ENCODE measurements around the gene B2M.
A peak's percentile ranks its signal among the peaks of the same experiment; 100 is the strongest.
"Not testable (repeated sequence)": the region's sequence is repeated elsewhere in the genome, so short reads cannot be mapped to it uniquely, and the experiment has no call there.

B2M gene

DNA sequence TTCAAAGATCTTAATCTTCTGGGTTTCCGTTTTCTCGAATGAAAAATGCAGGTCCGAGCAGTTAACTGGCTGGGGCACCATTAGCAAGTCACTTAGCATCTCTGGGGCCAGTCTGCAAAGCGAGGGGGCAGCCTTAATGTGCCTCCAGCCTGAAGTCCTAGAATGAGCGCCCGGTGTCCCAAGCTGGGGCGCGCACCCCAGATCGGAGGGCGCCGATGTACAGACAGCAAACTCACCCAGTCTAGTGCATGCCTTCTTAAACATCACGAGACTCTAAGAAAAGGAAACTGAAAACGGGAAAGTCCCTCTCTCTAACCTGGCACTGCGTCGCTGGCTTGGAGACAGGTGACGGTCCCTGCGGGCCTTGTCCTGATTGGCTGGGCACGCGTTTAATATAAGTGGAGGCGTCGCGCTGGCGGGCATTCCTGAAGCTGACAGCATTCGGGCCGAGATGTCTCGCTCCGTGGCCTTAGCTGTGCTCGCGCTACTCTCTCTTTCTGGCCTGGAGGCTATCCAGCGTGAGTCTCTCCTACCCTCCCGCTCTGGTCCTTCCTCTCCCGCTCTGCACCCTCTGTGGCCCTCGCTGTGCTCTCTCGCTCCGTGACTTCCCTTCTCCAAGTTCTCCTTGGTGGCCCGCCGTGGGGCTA lies at the start of gene B2M, which contains the start of gene PATL2:
Gene B2M, plus strand, starts transcription at position 422 of the 647 bp plus-strand sequence. Its CDS starts 30 bp downstream, at position 452.
Gene PATL2, minus strand, starts transcription at position 228 of the 647 bp plus-strand sequence. CDS start 34,833 bp downstream, outside the sequence.
- peak; percentile 91 for DNase-seq (ENCODE audit: low spot score)

DNA sequence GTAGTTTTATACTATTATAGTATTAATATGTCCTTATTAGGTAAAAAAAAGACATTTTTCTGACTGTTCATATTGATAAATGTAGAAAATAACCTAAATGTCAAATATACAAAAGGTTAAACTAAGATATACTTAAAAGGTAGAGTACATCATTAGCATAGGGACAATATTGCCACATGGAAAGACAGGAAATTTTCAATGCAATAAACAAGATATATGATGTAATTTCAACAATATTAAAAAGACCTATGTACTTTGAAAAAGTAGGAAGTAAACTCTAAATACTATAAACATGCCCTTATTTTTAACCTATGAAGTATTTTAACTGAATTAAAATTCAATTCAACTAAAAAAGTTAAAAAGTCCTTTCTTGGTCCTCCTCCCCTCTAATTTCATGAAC lies 49.7 kb upstream of the B2M start:
- DNase-seq (ENCODE audit: low spot score): no peak

DNA sequence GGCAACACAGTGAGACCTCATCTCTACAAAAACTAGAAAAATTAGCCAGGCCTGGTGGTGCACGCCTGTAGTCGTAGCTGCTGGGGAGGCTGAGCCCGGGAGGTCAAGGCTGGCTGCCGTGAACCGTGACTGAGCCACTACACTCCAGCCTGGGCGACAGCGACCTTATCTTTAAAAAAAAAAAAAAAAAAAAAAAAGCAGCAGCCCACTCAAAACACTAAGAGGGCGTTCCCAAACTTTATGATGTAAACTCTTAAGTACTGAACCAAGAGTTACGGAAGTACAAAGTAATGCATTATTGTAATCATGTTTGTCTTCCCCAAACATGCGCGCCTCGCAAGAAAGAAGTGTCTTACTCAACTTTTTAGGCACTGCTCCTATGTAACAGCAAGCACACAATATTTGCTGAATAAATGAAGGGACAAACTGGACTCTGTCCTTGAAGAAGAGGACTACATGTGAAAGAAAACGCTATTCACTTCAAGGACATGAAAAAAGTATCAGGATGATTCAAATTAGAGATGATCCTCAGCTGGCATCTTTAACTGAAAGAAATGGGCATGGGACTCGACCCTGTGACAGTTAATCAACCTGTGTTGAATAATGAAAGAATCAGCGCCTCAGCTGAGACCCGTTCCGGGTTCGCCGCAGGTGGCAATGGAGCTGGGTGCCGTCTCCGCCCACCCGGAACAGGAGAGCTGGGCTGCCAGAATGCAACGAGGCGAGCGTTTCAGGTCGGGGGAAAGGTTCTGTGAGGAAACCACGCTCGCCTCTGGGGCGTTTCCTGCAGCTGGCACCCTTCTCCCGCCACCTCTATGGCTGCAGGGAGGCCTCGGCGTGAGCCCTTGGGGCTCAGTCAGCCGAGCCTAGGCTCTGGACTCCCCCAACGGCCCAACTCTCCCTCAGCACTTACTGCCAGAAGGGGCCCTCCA lies 48.6 kb upstream of the B2M start:
- DNase-seq (ENCODE audit: low spot score): peak; percentile 78

DNA sequence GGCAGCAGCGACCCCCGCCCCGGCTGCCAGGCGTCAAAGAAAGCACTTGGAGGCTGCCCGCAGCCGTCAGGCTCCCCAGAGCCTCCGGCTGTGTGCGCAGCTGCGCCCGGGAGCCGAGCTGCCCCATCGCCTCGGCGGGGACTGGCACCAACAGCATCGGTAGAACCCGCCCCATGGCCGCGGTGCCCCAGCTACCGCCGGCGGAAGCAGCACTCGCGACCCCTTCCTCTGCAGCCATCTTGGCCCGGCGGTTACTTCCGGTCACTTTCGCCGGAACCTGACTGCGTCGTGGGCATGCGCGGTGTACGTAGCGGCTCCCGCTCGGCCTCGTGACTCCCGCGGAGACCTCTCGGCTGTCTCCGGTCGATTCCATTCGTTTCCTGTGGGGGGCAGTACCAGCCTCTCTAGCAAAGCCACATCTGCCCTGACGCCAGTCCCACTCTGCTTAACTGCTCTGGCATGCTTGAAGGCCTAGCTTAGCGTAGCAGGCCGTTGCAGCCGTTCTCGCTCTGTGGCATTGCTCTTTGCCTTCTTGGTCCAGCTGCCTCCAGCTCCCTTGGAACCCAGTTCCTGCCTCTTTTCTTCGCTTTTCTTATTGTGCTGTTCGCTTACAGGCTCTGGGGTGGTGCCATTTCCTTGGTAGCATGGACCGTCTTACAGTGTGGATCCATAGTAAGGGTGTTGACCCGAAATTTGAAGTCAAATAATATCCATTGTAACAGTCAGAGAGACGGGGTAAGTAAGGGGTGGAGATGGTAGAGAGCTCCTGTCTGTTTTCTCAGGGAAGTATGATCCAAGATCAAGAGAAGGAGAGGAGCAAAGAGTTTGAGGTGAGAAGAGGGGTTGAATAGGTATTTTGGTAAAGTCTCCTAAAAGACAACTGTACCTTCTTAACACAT lies 47.7 kb upstream of the B2M start, which contains the start of gene SPG11:
Gene SPG11, minus strand, starts transcription at position 253 of the 899 bp plus-strand sequence. Its CDS starts 15 bp downstream, at position 238.
- DNase-seq (ENCODE audit: low spot score): peak; percentile 95

DNA sequence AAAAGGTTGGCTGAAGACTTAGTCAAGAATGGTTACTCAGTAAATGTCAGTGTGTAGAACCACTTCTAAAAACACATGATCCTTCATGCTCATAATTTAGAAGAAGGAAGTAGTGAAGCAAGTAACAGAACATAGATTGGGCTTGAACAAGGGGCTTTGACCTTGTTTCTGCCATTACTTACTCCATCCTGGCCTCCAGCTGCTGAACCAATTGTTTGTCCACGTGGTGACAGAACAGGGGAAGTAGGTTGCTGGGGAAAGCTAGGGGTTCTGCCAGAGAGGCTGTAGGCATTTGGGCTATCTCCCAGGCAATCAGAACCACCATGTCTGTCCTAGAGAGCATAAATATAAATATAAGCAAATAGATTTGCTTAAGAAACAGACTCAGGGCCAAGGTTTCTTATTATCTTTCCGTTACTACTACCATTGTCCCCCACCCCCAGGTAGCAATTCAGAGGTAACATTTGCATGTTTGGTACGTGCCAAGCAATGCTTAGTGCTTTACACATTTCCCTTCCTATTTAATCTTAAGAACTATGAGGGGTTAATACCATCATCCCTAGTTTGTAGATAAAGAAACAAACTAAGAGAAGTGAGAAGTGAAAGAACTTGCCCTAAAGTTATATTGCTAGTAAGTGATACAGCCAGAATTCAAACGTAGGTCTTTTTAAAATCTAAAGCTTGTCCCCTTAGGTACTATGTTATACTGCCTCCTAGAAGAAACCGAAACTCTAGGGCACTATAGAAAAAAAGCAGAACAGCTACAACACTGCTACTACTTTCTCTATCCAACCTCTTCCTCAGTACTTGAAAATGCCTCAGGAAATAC lies 44.9 kb upstream of the B2M start:
- DNase-seq (ENCODE audit: low spot score): no peak

DNA sequence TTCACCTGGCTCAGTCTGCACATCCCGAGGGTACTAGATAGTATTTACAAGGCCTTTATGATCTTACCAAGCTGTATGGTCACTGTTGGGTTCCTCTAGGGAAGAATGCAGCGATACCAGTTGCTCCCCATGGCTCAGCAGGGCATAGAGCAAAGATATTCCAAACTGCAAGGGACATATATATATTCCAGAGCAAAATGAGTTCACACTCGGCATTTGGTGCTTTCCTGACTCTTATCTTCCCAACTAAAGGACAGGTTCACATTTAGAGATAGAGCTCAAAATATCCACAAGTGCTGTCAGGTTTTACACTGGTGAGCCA lies 44.3 kb upstream of the B2M start:
- DNase-seq (ENCODE audit: low spot score): no peak

DNA sequence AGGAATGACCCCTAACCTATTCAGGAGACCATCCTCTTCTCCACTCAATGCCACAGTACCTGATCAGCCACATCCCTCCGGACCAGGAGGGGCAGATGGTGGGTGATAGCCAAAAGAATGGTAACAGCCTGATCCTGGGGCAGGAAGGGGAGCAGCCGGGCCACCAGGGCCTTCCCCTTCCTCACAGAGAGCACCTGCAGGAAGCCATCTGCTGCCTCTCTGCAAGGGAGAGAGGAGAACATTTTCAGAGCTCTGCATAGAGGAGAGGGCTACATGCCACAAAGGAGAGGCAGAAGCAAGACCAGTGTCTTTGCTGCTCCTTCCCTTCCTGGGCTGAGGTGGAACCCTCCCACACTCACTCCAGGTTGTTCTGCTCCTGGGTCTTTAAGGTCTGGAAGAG lies 42.4 kb upstream of the B2M start:
- no peak for DNase-seq (ENCODE audit: low spot score)

DNA sequence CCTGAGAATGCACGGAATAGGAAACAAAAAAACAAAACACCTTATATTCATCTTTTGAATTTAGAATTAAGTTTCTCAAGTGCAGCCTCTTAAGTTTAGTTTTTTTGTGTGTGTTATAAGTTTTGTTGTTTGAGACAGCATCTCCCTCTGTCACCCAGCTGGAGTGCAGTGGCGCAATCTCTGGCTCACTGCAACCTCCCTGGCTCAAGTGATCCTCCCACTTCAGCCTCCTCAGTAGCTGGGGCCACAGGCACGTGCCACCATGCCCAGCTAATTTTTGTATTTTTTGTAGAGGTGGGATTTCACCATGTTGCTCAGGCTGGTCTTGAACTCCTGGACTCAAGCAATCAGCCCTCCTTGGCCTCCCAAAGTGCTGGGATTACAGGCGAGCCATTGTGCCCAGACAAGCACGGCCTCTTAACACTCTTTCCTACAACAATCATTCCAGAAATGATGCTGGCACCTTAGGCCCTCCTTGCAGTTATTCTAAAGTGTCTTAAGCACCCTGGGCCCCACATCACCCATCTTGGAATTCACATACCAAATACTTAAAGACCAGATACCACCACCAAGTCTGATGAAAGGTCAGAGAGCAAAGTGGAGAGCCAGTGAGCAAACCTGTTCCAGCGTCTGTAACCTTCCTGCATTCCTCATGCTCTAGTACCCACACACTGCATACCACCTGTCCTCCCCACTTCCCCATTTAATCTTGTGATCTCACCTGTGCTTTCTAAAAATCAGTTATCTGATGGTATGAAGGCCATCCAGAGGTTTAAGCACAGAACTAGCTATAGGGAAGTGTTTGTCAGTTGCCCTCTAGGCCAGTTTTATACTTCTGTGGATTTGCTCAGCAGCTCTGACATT lies 41.0 kb upstream of the B2M start:
- no peak for DNase-seq (ENCODE audit: low spot score)

DNA sequence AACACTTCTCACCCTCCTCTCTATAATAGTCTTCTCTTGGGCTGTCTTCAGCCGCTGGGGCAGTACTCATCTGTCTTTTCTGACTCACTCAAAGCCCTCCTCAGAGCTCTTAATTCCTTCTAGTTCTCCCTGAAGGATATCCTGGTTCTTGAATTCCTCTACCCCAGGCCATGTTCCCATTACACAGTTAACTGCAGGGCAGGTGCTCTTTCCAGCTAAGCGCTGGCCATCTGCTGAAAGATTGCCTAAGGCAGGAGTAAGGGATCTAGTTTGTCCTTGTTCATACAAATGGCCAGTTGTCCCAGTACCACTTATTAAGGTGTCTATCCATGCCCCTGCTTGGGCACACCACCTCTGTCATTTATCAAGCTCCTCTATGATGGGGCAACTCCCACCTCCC lies 37.7 kb upstream of the B2M start:
- DNase-seq (ENCODE audit: low spot score): no peak

DNA sequence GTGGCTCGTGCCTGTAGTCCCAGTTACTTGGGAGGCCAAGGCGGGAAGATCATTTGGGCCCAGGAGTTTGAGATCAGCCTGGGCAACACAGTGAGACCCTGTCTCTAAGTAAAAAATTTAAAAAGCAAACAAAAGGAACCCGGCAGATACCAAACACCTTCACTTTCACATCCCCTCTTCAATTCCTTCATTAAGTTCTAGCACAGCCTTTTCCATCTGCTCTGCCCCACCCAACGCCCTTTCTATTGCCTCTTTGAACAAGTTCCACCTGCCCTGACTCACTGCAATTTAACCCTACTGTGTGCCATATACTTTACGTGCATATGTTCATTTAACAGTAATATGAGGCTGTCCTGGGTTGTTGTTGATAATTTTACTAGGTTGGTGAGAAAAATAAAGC lies 35.4 kb upstream of the B2M start:
- DNase-seq (ENCODE audit: low spot score): no peak

DNA sequence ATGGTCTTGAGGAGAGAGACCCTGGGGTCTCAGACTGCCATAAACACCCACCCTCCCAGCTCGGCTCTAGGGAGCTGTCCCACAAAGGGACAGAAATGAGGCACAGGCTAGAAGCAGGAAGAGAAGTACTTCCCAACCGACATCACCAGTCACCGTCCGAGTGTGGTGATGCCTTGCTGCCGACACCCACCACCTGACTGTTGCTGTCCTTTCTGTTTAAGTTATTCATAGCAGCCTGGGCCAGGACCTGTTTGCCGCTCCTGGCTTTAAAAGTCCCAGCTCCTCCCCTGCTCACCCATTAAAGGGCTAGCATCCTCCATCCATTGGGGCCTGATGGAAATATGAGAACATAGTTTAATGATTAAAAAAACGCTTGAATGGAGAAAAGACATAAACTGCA lies 34.6 kb upstream of the B2M start:
- no peak for DNase-seq (ENCODE audit: low spot score)

DNA sequence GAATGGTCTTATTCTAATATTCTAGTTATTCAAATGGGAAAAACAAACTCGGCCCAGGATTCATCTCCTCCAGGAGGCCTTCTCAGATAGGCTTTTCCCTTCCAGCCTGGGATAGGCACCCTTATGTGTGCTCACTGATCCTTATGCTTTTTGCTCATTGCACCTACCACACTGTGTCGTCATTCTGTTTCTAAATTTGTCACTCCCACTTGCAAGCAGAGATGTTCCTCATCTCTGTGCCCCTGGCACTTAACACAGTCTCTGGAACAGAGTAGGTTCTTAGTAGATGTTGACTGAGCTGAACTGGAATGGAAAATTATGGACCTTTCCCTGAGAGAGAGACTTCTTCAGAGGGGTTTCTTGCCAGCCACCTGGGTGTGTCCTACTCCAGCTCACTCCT lies 29.1 kb upstream of the B2M start:
- DNase-seq (ENCODE audit: low spot score): no peak

DNA sequence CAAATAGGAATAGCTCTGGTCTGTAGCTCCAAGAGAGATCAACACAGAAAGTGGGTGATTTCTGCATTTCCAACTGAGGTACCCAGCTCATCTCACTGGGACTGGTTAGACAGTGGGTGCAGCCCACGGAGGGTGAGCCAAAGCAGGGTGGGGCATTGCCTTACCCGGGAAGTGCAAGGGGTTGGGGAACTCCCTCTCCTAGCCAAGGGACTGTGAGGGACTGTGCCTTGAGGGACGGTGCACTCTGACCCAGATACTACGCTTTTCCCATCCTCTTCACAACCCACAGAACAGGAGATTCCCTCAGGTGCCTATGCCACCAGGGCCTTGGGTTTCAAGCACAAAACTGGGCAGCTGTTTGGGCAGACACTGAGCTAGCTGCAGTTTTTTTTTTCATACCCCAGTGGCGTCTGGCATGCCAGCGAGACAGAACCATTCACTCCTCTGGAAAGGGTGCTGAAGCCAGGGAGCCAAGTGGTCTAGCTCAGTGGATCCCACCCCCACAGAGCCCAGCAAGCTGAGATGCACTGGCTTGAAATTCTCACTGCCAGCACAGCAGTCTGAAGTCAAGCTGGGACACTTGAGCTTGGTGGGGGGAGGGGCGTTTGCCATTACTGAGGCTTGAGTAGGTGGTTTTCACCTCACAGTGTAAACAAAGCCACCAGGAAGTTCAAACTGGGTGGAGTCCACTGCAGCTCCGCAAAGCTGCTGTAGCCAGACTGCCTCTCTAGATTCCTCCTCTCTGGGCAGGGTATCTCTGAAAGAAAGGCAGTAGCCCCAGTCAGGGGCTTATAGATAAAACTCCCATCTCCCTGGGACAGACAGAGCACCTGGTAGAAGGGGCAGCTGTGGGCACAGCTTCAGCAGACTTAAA lies 28.3 kb upstream of the B2M start:
- DNase-seq (ENCODE audit: low spot score): peak; percentile 22

DNA sequence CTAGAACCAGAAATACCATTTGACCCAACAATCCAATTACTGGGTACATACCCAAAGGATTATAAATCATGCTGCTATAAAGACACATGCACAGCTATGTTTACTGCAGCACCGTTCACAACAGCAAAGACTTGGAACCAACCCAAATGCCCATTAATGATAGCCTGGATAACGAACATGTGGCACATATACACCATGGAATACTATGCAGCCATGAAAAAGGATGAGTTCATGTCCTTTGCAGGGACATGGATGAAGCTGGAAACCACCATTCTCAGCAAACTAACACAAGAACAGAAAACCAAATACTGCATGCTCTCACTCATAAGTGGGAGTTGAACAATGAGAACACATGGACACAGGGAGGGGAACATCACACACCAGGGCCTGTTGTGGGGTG lies 22.0 kb upstream of the B2M start:
- not testable (repeated sequence) for DNase-seq (ENCODE audit: low spot score)

DNA sequence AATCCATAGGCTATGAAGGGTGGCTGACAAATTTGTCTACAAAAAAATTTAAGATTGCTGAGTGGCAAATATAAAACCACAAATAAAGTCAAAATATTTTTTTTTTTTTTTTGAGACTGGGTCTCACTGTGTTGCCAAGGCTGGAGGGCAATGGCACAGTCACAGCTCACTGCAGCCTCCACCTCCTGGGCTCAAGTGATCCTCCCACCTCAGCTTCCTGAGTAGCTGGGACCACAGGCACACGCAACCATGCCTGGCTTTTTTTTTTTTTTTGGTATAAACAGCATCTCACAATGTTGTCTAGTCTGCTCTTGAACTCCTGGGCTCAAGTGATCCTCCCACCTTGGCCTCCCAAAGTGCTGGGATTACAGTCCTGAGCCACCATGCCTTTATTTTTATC lies 21.1 kb upstream of the B2M start:
- not testable (repeated sequence) for DNase-seq (ENCODE audit: low spot score)

DNA sequence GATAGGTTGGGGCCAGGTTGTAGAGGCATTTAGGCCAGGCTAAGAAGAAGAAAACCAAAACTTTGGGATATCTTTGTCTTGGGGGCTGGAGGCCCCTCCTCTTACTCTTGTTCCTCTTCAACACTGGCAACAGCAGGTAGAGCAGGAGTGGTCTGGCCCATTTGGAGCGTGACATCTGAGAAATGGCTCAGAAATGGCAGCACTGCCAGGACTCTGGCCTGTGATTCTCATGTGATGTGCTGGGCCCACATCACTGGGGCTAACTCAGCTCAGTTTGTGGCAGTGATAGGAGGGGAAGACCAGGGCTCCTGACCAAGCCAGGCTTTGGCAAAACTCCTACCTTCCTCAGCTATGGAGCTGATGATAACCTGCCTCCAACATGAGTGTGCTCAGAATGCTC lies 18.7 kb upstream of the B2M start:
- no peak for DNase-seq (ENCODE audit: low spot score)

DNA sequence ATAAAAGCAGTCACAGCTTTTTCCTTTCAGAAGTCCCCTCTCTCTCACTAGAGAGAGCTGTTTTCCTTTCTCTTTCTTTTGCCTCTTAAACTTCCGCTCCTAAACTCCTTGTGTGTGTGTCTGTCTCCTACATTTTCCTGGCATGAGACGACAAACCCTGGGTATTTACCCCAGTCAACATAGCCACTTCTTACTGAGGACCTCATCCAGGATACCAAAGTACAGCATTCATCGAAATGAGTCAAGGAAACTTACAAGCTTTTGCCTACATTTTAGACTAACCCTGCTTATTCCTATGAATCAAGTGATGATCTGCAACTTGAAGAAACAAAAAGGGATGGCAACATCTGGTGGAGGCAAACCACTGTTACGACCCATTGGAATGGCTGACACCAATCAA lies 16.9 kb upstream of the B2M start:
- no peak for DNase-seq (ENCODE audit: low spot score)

DNA sequence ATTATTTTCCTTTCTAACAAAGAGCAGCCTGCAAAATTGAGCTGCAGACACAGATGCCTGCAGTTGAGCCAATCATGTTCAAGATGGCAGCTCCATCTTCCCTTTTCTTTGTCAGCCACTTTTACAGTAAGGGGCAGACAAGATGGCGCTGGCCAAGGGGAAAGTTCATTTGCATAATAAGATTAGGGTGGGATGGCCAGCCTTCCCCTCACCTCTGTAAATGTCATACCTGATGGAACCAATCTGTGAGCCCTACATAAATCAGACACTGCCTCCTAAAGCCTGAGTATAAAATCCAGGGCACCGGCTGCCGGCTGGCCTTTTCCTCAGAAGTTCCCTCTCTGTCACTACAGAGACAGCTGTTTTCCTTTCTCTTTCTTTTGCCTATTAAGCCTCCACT lies 16.0 kb upstream of the B2M start:
- no peak for DNase-seq (ENCODE audit: low spot score)

DNA sequence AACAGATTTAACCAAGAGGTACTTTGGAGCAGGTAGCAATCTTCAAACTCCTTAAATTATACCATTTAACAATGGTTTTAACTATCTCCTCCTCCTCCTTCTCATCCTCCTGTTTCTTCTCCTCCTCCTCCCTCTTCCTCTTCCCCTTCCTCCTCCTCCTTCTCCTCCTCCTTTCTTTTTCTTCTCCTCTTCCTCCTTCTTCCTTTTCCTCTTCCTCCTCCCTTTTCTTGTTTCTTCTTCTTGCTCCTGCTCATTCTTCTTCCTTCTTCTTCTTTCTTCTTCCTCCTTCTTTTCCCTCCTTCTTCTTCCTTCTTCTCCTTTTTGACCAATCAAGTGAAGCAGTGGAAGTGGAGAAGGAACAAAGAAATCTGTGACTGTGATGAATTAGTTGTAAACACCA lies 14.3 kb upstream of the B2M start:
- no peak for DNase-seq (ENCODE audit: low spot score)

Data from SW480 (cell line).